GM21423 (cell line): ENCODE measurements around the gene DCLK2.

Experiments used
- ATAC-seq: cut with Tn5 transposase; IDR thresholded peaks from one replicate; pipeline ENCODE4 v1.9.1; 2021; ENCODE audit warnings: mild to moderate bottlenecking, moderate library complexity; ENCODE audit not compliant: unreplicated experiment

Gene DCLK2

GRCh38 chr4:150234246-150234645, 156.0 kb downstream of the DCLK2 start:
- ATAC-seq, result no peak

DNA sequence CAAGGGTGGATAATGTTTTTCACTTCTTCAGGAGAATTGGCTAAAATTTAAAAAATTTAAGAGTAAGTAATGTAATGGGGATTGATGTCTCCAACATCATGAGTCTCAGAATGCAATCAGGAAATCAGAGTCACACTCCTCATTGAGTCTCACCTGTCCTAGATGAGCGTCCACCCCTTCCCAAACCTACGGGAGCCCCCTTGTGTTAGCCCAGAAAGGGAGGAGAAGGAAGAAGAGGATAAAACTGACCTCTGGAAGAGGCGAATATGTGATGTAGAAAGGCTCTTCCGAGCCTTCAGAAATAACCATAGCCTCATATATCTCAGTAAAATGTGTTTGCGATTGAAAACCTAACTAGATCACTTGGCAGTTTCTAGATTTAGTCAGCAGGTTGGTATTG, 157.1 kb downstream of the DCLK2 start:
- no peak for ATAC-seq

- no peak for ATAC-seq
Observed at GRCh38 chr4:150235808-150236271, 157.6 kb downstream of the DCLK2 start.

- no peak for ATAC-seq
Observed at GRCh38 chr4:150236626-150237025, 158.4 kb downstream of the DCLK2 start.

- no peak for ATAC-seq
Observed at GRCh38 chr4:150237110-150237872, 159.0 kb downstream of the DCLK2 start.

GRCh38 chr4:150238591-150238990, 160.3 kb downstream of the DCLK2 start:
- ATAC-seq, result no peak

- ATAC-seq, result no peak
Observed at GRCh38 chr4:150240011-150240410, 161.8 kb downstream of the DCLK2 start.

DNA sequence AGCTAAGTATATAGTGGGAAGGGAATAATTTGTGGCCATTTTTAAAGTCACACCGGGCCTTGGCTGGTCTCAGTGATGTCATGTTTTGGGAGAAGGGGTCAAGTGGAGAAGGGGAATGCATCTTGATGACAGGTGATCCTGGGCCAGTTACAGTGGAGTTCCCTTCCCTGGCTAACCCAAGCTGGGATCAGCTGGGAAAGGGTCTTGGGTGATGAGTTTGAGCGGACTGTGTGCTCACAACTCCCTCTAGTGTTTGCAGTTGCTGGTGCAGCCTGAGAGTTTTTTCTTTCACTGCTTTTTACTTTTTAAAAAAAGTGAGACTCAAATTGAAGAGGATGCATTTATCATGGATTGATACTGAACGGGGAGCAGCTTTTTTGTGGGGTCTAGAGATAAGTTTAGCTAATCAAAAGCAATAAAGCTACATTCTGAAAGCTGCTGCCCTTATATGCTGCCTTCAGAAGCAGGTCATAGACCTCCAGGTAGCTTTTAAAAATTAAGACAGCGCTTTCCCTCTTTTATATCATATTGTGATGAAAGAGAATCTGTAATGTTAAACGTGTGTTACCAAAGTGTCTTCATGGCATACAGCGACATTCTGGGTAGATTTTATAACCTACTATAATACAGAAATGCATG, 164.7 kb downstream of the DCLK2 start:
- ATAC-seq, result peak; percentile 46

DNA sequence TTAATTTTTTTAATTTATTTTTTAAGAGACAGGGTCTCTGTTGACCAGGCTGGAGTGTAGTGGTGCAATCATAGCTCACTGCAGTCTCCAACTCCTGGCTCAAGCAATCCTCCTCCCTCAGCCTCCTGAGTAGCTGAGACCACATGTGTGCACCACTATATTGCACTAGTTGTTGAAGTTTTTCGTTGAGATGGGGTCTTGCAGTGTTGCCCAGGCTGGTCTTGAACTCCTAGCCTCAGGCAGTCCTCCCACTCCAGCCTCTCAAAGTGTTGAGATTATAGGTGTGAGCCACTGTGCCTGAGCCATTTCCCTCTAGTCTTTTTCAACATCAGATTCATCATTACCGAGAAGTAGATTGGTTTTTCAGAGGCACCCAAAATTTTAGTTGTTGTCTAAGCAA, 165.7 kb downstream of the DCLK2 start:
- ATAC-seq, result no peak

GRCh38 chr4:150244600-150244999, 166.4 kb downstream of the DCLK2 start:
- ATAC-seq, result no peak

GRCh38 chr4:150247184-150247583, 168.9 kb downstream of the DCLK2 start:
- ATAC-seq, result no peak

- no peak for ATAC-seq
Observed at GRCh38 chr4:150248181-150248580, 169.9 kb downstream of the DCLK2 start.

DNA sequence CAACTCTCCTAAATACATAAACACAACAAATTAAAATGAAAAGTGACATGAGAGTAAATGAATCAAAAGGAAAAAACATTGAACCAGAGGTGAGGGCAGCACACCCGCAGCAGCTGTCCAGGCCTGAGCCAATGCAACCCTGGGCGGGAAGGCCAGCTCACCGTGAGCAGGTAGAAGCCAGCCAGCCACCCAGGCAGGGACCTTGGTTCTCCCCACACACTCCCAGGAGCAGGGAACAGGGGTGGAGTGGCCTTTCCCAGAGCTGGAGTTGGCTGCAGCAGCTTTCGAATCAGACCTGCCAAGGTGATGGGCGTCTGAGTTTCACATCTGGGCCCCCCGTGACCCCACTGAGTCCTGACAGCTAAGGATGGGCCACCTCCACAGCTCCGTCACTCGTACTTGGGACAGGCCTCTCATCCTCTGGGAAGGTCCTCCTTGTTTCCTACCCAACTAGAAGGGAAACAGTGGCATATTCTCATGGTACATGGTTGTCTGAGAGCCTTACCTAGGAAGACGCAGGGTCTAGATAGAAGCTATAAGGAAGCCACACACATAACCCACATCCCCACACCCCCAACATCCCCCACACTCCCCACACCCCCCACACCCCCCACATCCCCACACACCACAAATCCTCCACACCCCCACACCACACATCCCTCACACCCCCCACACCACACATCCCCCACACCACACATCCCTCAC, 172.2 kb downstream of the DCLK2 start:
- no peak for ATAC-seq

GRCh38 chr4:150250998-150251651, 172.9 kb downstream of the DCLK2 start:
- ATAC-seq, result no peak

GRCh38 chr4:150251752-150252190, 173.5 kb downstream of the DCLK2 start:
- no peak for ATAC-seq

DNA sequence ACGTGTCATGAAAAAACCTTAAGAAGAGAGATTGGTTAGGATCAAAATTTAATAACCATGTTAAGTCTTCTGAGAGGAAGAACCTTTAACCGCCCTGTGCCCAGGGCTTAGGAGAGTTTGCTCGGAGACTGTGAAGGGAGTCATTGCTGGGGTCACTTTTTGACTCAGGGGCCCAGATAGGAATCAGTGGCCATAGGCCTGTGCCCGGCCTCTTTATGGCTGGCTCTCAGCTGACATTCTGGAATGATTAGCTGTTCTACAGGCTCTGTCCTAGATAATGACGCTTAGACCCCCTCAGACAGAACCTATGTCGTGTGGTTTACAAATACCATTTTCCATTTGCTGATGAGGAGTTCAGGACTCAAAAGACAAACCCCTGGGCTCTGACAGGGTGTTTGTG, 174.1 kb downstream of the DCLK2 start:
- ATAC-seq, result no peak

DNA sequence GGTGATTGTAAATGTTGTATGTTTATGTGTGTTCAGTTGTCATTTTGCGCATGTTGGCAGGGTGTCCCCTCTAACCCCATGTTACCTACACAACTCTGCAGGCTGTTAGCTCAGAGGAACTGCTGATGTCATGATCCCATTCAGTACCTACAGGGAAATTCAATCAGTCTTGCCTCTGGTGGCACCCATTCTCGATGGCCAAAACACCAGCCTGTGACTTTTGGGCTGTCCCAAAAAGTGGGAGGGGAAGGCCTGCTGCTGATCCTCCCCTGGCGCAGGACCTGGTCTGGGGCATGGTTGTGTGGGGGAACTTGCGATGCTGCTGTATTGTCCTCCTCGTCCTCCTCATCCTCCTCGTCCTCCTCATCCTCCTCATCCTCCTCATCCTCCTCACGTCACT, 174.5 kb downstream of the DCLK2 start:
- ATAC-seq, result no peak

- no peak for ATAC-seq
Observed at GRCh38 chr4:150253416-150253815, 175.2 kb downstream of the DCLK2 start.

DNA sequence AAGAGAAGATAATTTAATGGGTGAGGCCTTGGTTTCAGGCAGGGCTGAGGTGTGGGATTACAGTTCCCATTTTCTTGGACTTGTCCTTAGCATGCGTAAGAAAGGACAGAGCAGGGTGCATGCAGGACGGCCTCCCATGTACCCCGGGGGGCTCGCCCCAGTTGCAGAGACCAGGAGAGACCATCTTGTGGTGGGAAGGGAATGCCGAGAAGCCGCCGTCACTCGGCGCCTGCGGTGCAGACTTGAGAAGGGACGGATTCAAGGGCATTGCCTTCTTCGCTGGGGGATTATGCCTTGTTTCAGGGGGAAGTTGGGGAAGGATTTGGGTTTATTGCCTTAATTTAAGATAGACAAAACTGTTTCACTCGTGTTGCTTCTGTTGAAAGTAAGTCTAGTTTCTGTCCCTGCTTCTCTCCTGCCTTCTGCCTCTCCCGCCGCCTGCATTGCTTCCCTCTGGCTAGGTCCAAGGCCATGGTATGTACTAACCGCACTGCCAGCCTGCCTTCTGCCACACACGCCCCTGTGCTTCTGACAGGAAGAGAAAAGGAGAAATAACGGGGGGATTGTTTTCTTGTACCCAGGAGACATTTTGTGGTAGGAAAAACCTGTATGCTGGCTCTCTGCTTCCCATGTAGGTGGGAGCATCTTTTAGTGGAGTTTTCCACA, 175.9 kb downstream of the DCLK2 start:
- ATAC-seq, result no peak

GRCh38 chr4:150255610-150256224, 177.5 kb downstream of the DCLK2 start:
- ATAC-seq, result no peak
